Measurements from ENCODE around the gene VTI1A.

GRCh38 chr10:112696592-112696991 is 249.6 kb downstream of the VTI1A start:
- TF ChIP-seq CTCF (conservative IDR thresholded peaks at IDR 0.05; ENCODE audit: low read depth in 2 of 2) (no peak), POLR2AphosphoS5 (IDR thresholded peaks at IDR 0.05; ENCODE audit: low read depth) (no peak), EZH2 (IDR thresholded peaks at IDR 0.05; ENCODE audit: low read depth, unreplicated experiment) (no peak), REST (IDR thresholded peaks at IDR 0.05; ENCODE audit: unreplicated experiment) (no peak), CREB1 (CRISPR knock-in tag; IDR thresholded peaks at IDR 0.05; ENCODE audit: low read depth) (no peak), ETS1 (IDR thresholded peaks at IDR 0.05) (no peak)
